HEK293 (cell line): ENCODE measurements around the gene SBF2.

Experiments used
- CTCF ChIA-PET: fragments of 350-600 bp; formaldehyde crosslinking; extraction: SDS; loops from one replicate; lab custom pipeline; 2021; ENCODE audit warnings: antibody characterized with exemption; lab: Yijun Ruan, JAX
- POLR2A ChIA-PET: fragments of 300-600 bp; formaldehyde crosslinking; extraction: SDS; loops from one replicate; lab custom pipeline; 2020; ENCODE audit warnings: antibody characterized with exemption, inconsistent platforms; lab: Yijun Ruan, JAX
- H3K27ac ChIP-seq: fragments of 200-500 bp; sonication (Bioruptor generic); 2 replicates; pipeline ENCODE4 v1.5.1; 2014; ENCODE audit warnings: low read depth, low read length, control low read depth, inconsistent platforms; ENCODE audit errors: extremely low read depth
- H3K36me3 ChIP-seq, 2 experiments: fragments of 200-500 bp in 1 of 2; sonication (Bioruptor generic) in 1 of 2; 1 replicate in 1 of 2; 2 replicates in 1 of 2; pipeline ENCODE4 v1.5.1; 2014 to 2017; ENCODE audit warnings: inconsistent platforms in 2 of 2, low read length in 2 of 2; ENCODE audit not compliant: control insufficient read depth in 2 of 2, insufficient read depth in 1 of 2
- H3K4me1 ChIP-seq: fragments of 200-500 bp; sonication (Bioruptor generic); 2 replicates; pipeline ENCODE4 v1.5.1; 2014; ENCODE audit warnings: mild to moderate bottlenecking, low read length, inconsistent platforms; ENCODE audit not compliant: control insufficient read depth, insufficient read depth
- H3K4me3 ChIP-seq: 2 replicates; pipeline ENCODE4 v1.5.1; 2011; ENCODE audit warnings: low read depth, mild to moderate bottlenecking, control low read depth, low read length, moderate library complexity
- H3K9me3 ChIP-seq: fragments of 200-500 bp; sonication (Bioruptor generic); 2 replicates; pipeline ENCODE4 v1.5.1; 2014; ENCODE audit warnings: low read depth, low read length, inconsistent platforms; ENCODE audit not compliant: control insufficient read depth, insufficient read depth
- KLF1 ChIP-seq: fragments of 450-650 bp; formaldehyde crosslinking; IDR thresholded peaks from 2 replicates; pipeline ENCODE4 v1.5.1; 2016; ENCODE audit warnings: missing biosample characterization, missing genetic modification characterization
- MZF1 ChIP-seq: fragments of 450-650 bp; formaldehyde crosslinking; IDR thresholded peaks from 2 replicates; pipeline ENCODE4 v1.5.1; 2017; ENCODE audit warnings: missing biosample characterization, missing genetic modification characterization, borderline replicate concordance
- PRDM2 ChIP-seq: fragments of 450-650 bp; formaldehyde crosslinking; IDR thresholded peaks from 2 replicates; pipeline ENCODE4 v1.5.1; 2016; ENCODE audit warnings: missing biosample characterization, missing genetic modification characterization, borderline replicate concordance
- RBAK ChIP-seq: fragments of 450-650 bp; formaldehyde crosslinking; IDR thresholded peaks from 2 replicates; pipeline ENCODE4 v1.5.1; 2016; ENCODE audit warnings: missing biosample characterization, missing genetic modification characterization
- ZBTB8A ChIP-seq: fragments of 450-650 bp; formaldehyde crosslinking; IDR thresholded peaks from 2 replicates; pipeline ENCODE4 v1.5.1; 2016; ENCODE audit warnings: missing biosample characterization, missing genetic modification characterization
- ZFP3 ChIP-seq: fragments of 450-650 bp; formaldehyde crosslinking; IDR thresholded peaks from 2 replicates; pipeline ENCODE4 v1.5.1; 2016; ENCODE audit warnings: low read depth, missing biosample characterization, missing genetic modification characterization
- ZNF169 ChIP-seq: fragments of 450-650 bp; formaldehyde crosslinking; IDR thresholded peaks from 2 replicates; pipeline ENCODE4 v1.5.1; 2016; ENCODE audit warnings: missing biosample characterization, missing genetic modification characterization
- ZNF184 ChIP-seq: fragments of 450-650 bp; IDR thresholded peaks from 2 replicates; pipeline ENCODE4 v1.5.1; 2018; ENCODE audit warnings: missing biosample characterization, mild to moderate bottlenecking, missing genetic modification characterization
- ZNF280C ChIP-seq: fragments of 450-650 bp; formaldehyde crosslinking; IDR thresholded peaks from 2 replicates; pipeline ENCODE4 v1.5.1; 2016; ENCODE audit warnings: missing biosample characterization, missing genetic modification characterization
- ZNF292 ChIP-seq: fragments of 450-650 bp; formaldehyde crosslinking; IDR thresholded peaks from 2 replicates; pipeline ENCODE4 v1.5.1; 2016; ENCODE audit warnings: low read depth, missing biosample characterization, missing genetic modification characterization, borderline replicate concordance
- ZNF362 ChIP-seq: fragments of 450-650 bp; formaldehyde crosslinking; IDR thresholded peaks from 2 replicates; pipeline ENCODE4 v1.5.1; 2016; ENCODE audit warnings: missing biosample characterization, missing genetic modification characterization
- ZNF514 ChIP-seq: fragments of 450-650 bp; formaldehyde crosslinking; IDR thresholded peaks from 2 replicates; pipeline ENCODE4 v1.5.1; 2016; ENCODE audit warnings: missing biosample characterization, missing genetic modification characterization
- ZNF521 ChIP-seq: fragments of 450-650 bp; formaldehyde crosslinking; IDR thresholded peaks from 2 replicates; pipeline ENCODE4 v1.5.1; 2017; ENCODE audit warnings: missing biosample characterization, mild to moderate bottlenecking, missing genetic modification characterization
- ZNF549 ChIP-seq: fragments of 450-650 bp; IDR thresholded peaks from 2 replicates; pipeline ENCODE4 v1.5.1; 2018; ENCODE audit warnings: missing biosample characterization, missing genetic modification characterization, mild to moderate bottlenecking, inconsistent platforms, moderate library complexity
- ZNF561 ChIP-seq: fragments of 450-650 bp; IDR thresholded peaks from 2 replicates; pipeline ENCODE4 v1.5.1; 2018; ENCODE audit warnings: missing biosample characterization, missing genetic modification characterization, borderline replicate concordance
- ZNF660 ChIP-seq: fragments of 450-650 bp; IDR thresholded peaks from 2 replicates; pipeline ENCODE4 v1.5.1; 2018; ENCODE audit warnings: missing biosample characterization, mild to moderate bottlenecking, missing genetic modification characterization
- ZNF692 ChIP-seq: fragments of 450-650 bp; formaldehyde crosslinking; IDR thresholded peaks from 2 replicates; pipeline ENCODE4 v1.5.1; 2016; ENCODE audit warnings: missing biosample characterization, missing genetic modification characterization
- ZNF707 ChIP-seq: fragments of 450-650 bp; formaldehyde crosslinking; IDR thresholded peaks from 2 replicates; pipeline ENCODE4 v1.5.1; 2016; ENCODE audit warnings: missing biosample characterization, missing genetic modification characterization
- ZNF768 ChIP-seq: fragments of 450-650 bp; formaldehyde crosslinking; IDR thresholded peaks from 2 replicates; pipeline ENCODE4 v1.5.1; 2018; ENCODE audit warnings: missing biosample characterization, mild to moderate bottlenecking, missing genetic modification characterization
- ZNF791 ChIP-seq: fragments of 450-650 bp; formaldehyde crosslinking; IDR thresholded peaks from 2 replicates; pipeline ENCODE4 v1.5.1; 2016; ENCODE audit warnings: missing biosample characterization, missing genetic modification characterization
- ZXDB ChIP-seq: fragments of 450-650 bp; formaldehyde crosslinking; IDR thresholded peaks from 2 replicates; pipeline ENCODE4 v1.5.1; 2016; ENCODE audit warnings: missing biosample characterization, missing genetic modification characterization

The SBF2 gene

GRCh38 chr11:9880657-9881056 is 413.4 kb downstream of the SBF2 start:
- H3K4me3 ChIP-seq: no peak overlapping the region
- H3K9me3 ChIP-seq: no peaks in the 10 kb centered on the region
- H3K27ac ChIP-seq: no peak overlapping the region
- CTCF ChIA-PET: interaction anchor here (1.1 to 1.3 kb wide), 2 partner anchors 17 to 122 kb away, joined by 3 to 5 read pairs; no protein-coding TSS in a partner anchor
- TF ChIP-seq KLF1 (no peak), ZNF561 (tag by site-specific recombination) (no peak), ZNF169 (tag by site-specific recombination) (no peak), ZXDB (no peak), ZNF549 (tag by site-specific recombination) (no peak), ZNF791 (tag by site-specific recombination) (no peak), ZNF521 (tag by site-specific recombination) (no peak), MZF1 (tag by site-specific recombination) (no peak), ZNF660 (no peak), ZNF292 (tag by site-specific recombination) (no peak), ZNF514 (no peak), ZFP3 (tag by site-specific recombination) (no peak), ZNF692 (tag by site-specific recombination) (no peak), PRDM2 (tag by site-specific recombination) (no peak), ZBTB8A (tag by site-specific recombination) (no peak), ZNF184 (tag by site-specific recombination) (no peak)
- H3K36me3 ChIP-seq: no peaks in the 10 kb centered on the region
- POLR2A ChIA-PET: no interaction called here
- H3K4me1 ChIP-seq: no peaks in the 10 kb centered on the region

- no peaks in the 10 kb centered on the region for H3K4me1 ChIP-seq
- H3K4me3 ChIP-seq: no peak overlapping the region
- TF ChIP-seq ZNF362 (tag by site-specific recombination): no peak
- TF ChIP-seq ZNF280C (tag by site-specific recombination): no peak
- no peak for TF ChIP-seq RBAK (tag by site-specific recombination)
- TF ChIP-seq ZNF692 (tag by site-specific recombination): no peak
- TF ChIP-seq ZNF768 (tag by site-specific recombination): no peak
- TF ChIP-seq ZNF707 (tag by site-specific recombination): no peak
- TF ChIP-seq, all 188 proteins: peak for 0
- H3K27ac ChIP-seq: no peak overlapping the region
- no peaks in the 10 kb centered on the region for H3K9me3 ChIP-seq
- POLR2A ChIA-PET: no interaction called here
- CTCF ChIA-PET: no interaction called here
- H3K36me3 ChIP-seq: no peaks in the 10 kb centered on the region
Measured at GRCh38 chr11:9878936-9879335, 415.1 kb downstream of the SBF2 start.
